Nephron (organoid): ENCODE results near the gene HMCN2.

Source experiments
- H3K27ac Mint-ChIP-seq, 3 experiments: 2 replicates each; pipeline ENCODE4 v1.8.0; 2020; ENCODE audit warnings: mixed read lengths in 3 of 3, mild to moderate bottlenecking in 2 of 3, moderate library complexity in 1 of 3
- H3K27me3 Mint-ChIP-seq: 2 replicates; pipeline ENCODE4 v1.8.0; 2021; ENCODE audit warnings: low read depth, mild to moderate bottlenecking, moderate library complexity, mixed read lengths
- H3K36me3 Mint-ChIP-seq: 2 replicates; pipeline ENCODE4 v1.8.0; 2020; ENCODE audit warnings: low read depth, mixed read lengths
- H3K4me1 Mint-ChIP-seq: 2 replicates; pipeline ENCODE4 v1.8.0; 2020; ENCODE audit warnings: mixed read lengths
- H3K4me3 Mint-ChIP-seq, 3 experiments: 2 replicates each; pipeline ENCODE4 v1.8.0; 2020; ENCODE audit warnings: mild to moderate bottlenecking in 3 of 3, mixed read lengths in 3 of 3, moderate library complexity in 2 of 3
- H3K9me3 Mint-ChIP-seq: 2 replicates; pipeline ENCODE4 v1.8.0; 2020; ENCODE audit warnings: mixed read lengths
- CTCF ChIP-seq, 3 experiments: fragments of 200-600 bp; sonication (generic); IDR thresholded peaks; one replicate each; pipeline ENCODE4 v1.5.0; 2021; ENCODE audit warnings: antibody characterized with exemption in 3 of 3; ENCODE audit not compliant: unreplicated experiment in 3 of 3

HMCN2 gene

GRCh38 chr9:130383979-130384676, 118.6 kb downstream of the HMCN2 start:
- no peaks in the 10 kb centered on the region for H3K9me3 Mint-ChIP-seq
- no peak for TF ChIP-seq CTCF (IDR thresholded peaks at IDR 0.05; ENCODE audit: unreplicated experiment in 3 of 3)

GRCh38 chr9:130385257-130385656, 119.7 kb downstream of the HMCN2 start:
- Mint-ChIP-seq H3K4me1 (peaks cover 7% of the 10 kb centered on the region), H3K27ac (no peak overlapping the region), H3K9me3 (no peaks in the 10 kb centered on the region), H3K27me3 (peaks cover 38% of the 10 kb centered on the region), H3K36me3 (no peaks in the 10 kb centered on the region), H3K4me3 (no peak overlapping the region)
- TF ChIP-seq CTCF (IDR thresholded peaks at IDR 0.05; ENCODE audit: unreplicated experiment in 3 of 3), result no peak

More at GRCh38 chr9:130383979-130384676, 118.6 kb downstream of the HMCN2 start:
- no peak overlapping the region for H3K27ac Mint-ChIP-seq
- H3K4me3 Mint-ChIP-seq, result no peak overlapping the region
- H3K4me1 Mint-ChIP-seq, result peaks cover 7% of the 10 kb centered on the region
- H3K27me3 Mint-ChIP-seq, result peaks cover 33% of the 10 kb centered on the region
- H3K36me3 Mint-ChIP-seq, result no peaks in the 10 kb centered on the region

- no peak overlapping the region for H3K4me3 Mint-ChIP-seq
- no peaks in the 10 kb centered on the region for H3K36me3 Mint-ChIP-seq
- H3K27me3 Mint-ChIP-seq, result peaks cover 42% of the 10 kb centered on the region
- H3K4me1 Mint-ChIP-seq, result peaks cover 7% of the 10 kb centered on the region
- H3K9me3 Mint-ChIP-seq, result no peaks in the 10 kb centered on the region
- no peak overlapping the region for H3K27ac Mint-ChIP-seq
- TF ChIP-seq CTCF (IDR thresholded peaks at IDR 0.05; ENCODE audit: unreplicated experiment in 3 of 3), result no peak
These were observed 121.8 kb downstream of the HMCN2 start for GRCh38 chr9:130387398-130387797.

DNA sequence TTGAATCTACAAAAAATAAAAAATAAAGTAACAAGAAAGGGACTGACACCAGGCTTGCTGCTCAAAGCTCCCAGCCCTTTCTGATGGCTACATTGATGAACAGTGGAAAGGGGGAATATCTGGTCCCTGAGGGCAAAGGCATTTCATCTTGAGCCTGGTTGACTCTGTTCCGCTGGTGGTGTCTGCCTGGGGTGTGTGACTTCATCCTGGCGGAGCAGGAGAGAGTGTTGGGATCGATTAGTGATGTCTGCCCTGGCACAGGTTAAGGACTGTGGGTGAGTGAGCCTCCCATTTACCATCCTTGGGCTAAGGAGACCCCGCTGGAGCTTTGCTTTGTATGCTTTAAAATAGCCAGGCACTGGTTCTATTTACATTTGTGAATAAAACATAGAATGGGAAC, 122.3 kb downstream of the HMCN2 start:
- Mint-ChIP-seq H3K27me3 (peaks cover 44% of the 10 kb centered on the region), H3K36me3 (no peaks in the 10 kb centered on the region), H3K4me1 (peaks cover 7% of the 10 kb centered on the region), H3K9me3 (no peaks in the 10 kb centered on the region), H3K27ac (no peak overlapping the region), H3K4me3 (no peak overlapping the region)
- TF ChIP-seq CTCF (IDR thresholded peaks at IDR 0.05; ENCODE audit: unreplicated experiment in 3 of 3), result no peak

DNA sequence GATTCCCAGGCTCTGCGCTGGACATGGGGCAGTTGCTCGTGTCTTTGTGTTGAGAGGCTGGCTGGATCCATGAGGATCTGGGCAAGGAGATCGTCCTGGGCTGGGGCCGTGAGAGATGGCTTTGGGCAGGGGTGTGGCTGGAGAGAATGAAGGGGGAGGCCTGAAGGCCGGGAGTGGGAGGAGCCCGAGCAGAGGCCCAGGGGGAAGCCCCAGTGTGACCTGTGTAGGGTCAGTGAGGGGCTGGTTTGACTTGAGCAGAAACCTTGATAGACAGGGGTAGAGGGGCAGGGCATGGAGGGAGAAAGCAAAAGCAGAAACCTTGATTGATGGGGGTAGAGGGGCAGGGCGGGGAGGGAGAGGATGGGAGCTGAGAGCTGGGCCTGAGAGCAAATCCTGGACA, 124.8 kb downstream of the HMCN2 start:
- no peak for TF ChIP-seq CTCF (IDR thresholded peaks at IDR 0.05; ENCODE audit: unreplicated experiment in 3 of 3)
- no peak overlapping the region for H3K4me3 Mint-ChIP-seq
- no peaks in the 10 kb centered on the region for H3K9me3 Mint-ChIP-seq
- H3K27ac Mint-ChIP-seq, result no peak overlapping the region
- peaks cover 38% of the 10 kb centered on the region for H3K27me3 Mint-ChIP-seq
- peaks cover 7% of the 10 kb centered on the region for H3K4me1 Mint-ChIP-seq
- no peaks in the 10 kb centered on the region for H3K36me3 Mint-ChIP-seq

DNA sequence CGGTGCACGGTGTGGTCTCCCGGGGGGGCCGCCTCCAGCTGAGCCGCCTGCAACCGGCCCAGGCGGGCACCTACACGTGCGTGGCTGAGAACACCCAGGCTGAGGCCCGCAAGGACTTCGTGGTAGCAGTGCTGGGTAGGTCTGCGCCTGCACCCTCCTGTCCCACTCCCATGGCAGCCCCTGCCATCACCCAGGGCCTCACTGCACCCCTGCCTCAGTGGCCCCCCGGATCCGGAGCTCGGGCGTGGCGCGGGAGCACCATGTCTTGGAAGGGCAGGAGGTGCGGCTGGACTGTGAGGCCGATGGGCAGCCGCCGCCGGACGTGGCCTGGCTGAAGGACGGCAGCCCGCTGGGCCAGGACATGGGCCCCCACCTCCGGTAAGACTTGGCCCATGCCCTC, 125.4 kb downstream of the HMCN2 start:
- Mint-ChIP-seq H3K36me3 (no peaks in the 10 kb centered on the region), H3K27ac (no peak overlapping the region), H3K9me3 (no peaks in the 10 kb centered on the region), H3K4me1 (peaks cover 7% of the 10 kb centered on the region), H3K27me3 (peaks cover 37% of the 10 kb centered on the region), H3K4me3 (no peak overlapping the region)
- no peak for TF ChIP-seq CTCF (IDR thresholded peaks at IDR 0.05; ENCODE audit: unreplicated experiment in 3 of 3)
